Panc1 (cell line): ENCODE results near the gene ZNF503. TPM values are rescaled to one million over a fixed set of nuclear protein-coding genes. Genes with fewer than 3 reads are reported as not detected.

Experiments
- ATAC-seq: fragments of 200-7000 bp; cut with Tn5 transposase; 2 replicates; pipeline ENCODE4 v1.9.1; 2020; ENCODE audit warnings: mild to moderate bottlenecking, moderate library complexity
- BruUV-seq: library from RNA; stranded (reverse); fragments of 400-500 nt; replicated peaks from 2 replicates; lab custom pipeline; 2021; lab: Mats Ljungman, UMichigan
- CTCF ChIA-PET: fragments of 300-600 bp; sonication (Branson Sonifier 250); formaldehyde crosslinking; loops from one replicate; lab custom pipeline; 2022; ENCODE audit warnings: antibody characterized with exemption; lab: Charles Lee
- POLR2A ChIA-PET: fragments of 300-600 bp; sonication (Branson Sonifier 250); formaldehyde crosslinking; loops from one replicate; lab custom pipeline; 2022; ENCODE audit warnings: antibody characterized with exemption; lab: Charles Lee
- DNase-seq: peaks from one replicate; pipeline ENCODE4 v3.0.0-alpha.2; 2010; ENCODE audit warnings: low read depth, low spot score
- H3K27ac ChIP-seq: 2 replicates; pipeline ENCODE4 v1.5.1; 2011; ENCODE audit warnings: mild to moderate bottlenecking, low read length, inconsistent platforms
- H3K27me3 ChIP-seq: fragments of 200-500 bp; sonication (Bioruptor generic); 2 replicates; pipeline ENCODE4 v1.6.0; 2014; ENCODE audit warnings: low read length, inconsistent platforms; ENCODE audit not compliant: control insufficient read depth, insufficient read depth
- H3K36me3 ChIP-seq: fragments of 200-500 bp; sonication (Bioruptor generic); 2 replicates; pipeline ENCODE4 v1.5.1; 2014; ENCODE audit warnings: inconsistent platforms, mild to moderate bottlenecking, low read length, moderate library complexity; ENCODE audit not compliant: control insufficient read depth, insufficient read depth
- H3K4me1 ChIP-seq: 2 replicates; pipeline ENCODE4 v1.5.1; 2011; ENCODE audit warnings: inconsistent platforms, mild to moderate bottlenecking, low read length, moderate library complexity; ENCODE audit not compliant: control insufficient read depth, insufficient read depth
- H3K4me3 ChIP-seq, 2 experiments: 2 replicates each; pipeline ENCODE4 v1.5.1; 2011 to 2012; ENCODE audit warnings: low read depth in 2 of 2, low read length in 2 of 2, mild to moderate bottlenecking in 2 of 2, inconsistent platforms in 1 of 2, moderate library complexity in 1 of 2
- H3K9me3 ChIP-seq: fragments of 200-500 bp; sonication (Bioruptor generic); 2 replicates; pipeline ENCODE4 v1.5.1; 2014; ENCODE audit warnings: low read depth, mild to moderate bottlenecking, inconsistent platforms, low read length, moderate library complexity; ENCODE audit not compliant: control insufficient read depth, insufficient read depth
- CTCF ChIP-seq: fragments of 450-650 bp; IDR thresholded peaks from 2 replicates; pipeline ENCODE4 v1.5.1; 2017; ENCODE audit warnings: mild to moderate bottlenecking
- POLR2AphosphoS5 ChIP-seq: IDR thresholded peaks from 2 replicates; pipeline ENCODE4 v1.6.1; 2012; ENCODE audit warnings: mild to moderate bottlenecking, low read depth, low read length, moderate library complexity
- REST ChIP-seq, 2 experiments: IDR thresholded peaks; 2 replicates each; pipeline ENCODE4 v1.6.1; 2011 to 2012; ENCODE audit warnings: low read depth in 2 of 2, control low read depth in 1 of 2, low read length in 1 of 2, mild to moderate bottlenecking in 1 of 2, moderate library complexity in 1 of 2; ENCODE audit not compliant: insufficient read depth in 1 of 2
- SIN3A ChIP-seq: IDR thresholded peaks from 2 replicates; pipeline ENCODE4 v1.6.1; 2012; ENCODE audit warnings: low read depth, mild to moderate bottlenecking, low read length, moderate library complexity, borderline replicate concordance; ENCODE audit not compliant: insufficient read depth
- TCF7L2 ChIP-seq: IDR thresholded peaks from 2 replicates; pipeline ENCODE4 v1.6.1; 2011; ENCODE audit warnings: mild to moderate bottlenecking, low read depth, low read length, inconsistent platforms
- in situ Hi-C: cut with HindIII; loops from 2 replicates; pipeline ENCODE4 v1.10.0; 2016; ENCODE audit warnings: low sequenced_read_pairs, low pct_unique_long_range_greater_than_20kb
- intact Hi-C: fragments of 100-400 bp; cut with micrococcal nuclease; formaldehyde crosslinking; loops from one replicate; pipeline ENCODE4 v1.10.0; 2022; ENCODE audit not compliant: unreplicated experiment
- total RNA-seq: library from RNA; stranded (reverse); gene quantifications from one replicate; pipeline ENCODE4 v1.2.1, GENCODE V29; 2021; ENCODE audit not compliant: unreplicated experiment

Gene ZNF503
- total RNA-seq, 1 experiment from 2014 or later = 10.4 TPM

GRCh38 chr10:75355706-75356105 lies 45.9 kb downstream of the ZNF503 start:
- in situ Hi-C loops = no loop called here
- no TSS peak for BruUV-seq
- CTCF ChIA-PET = interaction anchor here (0.7 kb wide), 1 partner anchor 202 kb away, joined by 3 read pairs; no protein-coding TSS in a partner anchor

GRCh38 chr10:75353183-75353582 lies 48.4 kb downstream of the ZNF503 start:
- no peak overlapping the region for H3K27ac ChIP-seq
- H3K36me3 ChIP-seq = no peaks in the 10 kb centered on the region
- POLR2A ChIA-PET = no interaction called here
- in situ Hi-C loops (no loop called here), intact Hi-C loops (no loop called here)
- CTCF ChIA-PET = no interaction called here
- H3K4me3 ChIP-seq = no peak overlapping the region
- peaks cover 16% of the 10 kb centered on the region; the same call in 1 of the 2 replicates for H3K27me3 ChIP-seq
- ATAC-seq (no peak), DNase-seq (no peak)
- TF ChIP-seq SIN3A (no peak), TCF7L2 (no peak), REST (IDR thresholded peaks at IDR 0.05; ENCODE audit: insufficient read depth in 1 of 2, low read depth in 2 of 2, low read length in 1 of 2) (no peak), CTCF (no peak), POLR2AphosphoS5 (no peak)
- H3K4me1 ChIP-seq = no peaks in the 10 kb centered on the region
- BruUV-seq = no TSS peak
- no peaks in the 10 kb centered on the region for H3K9me3 ChIP-seq

More at GRCh38 chr10:75355706-75356105, 45.9 kb downstream of the ZNF503 start:
- no peak overlapping the region for H3K4me3 ChIP-seq
- DNase-seq (no peak), ATAC-seq (no peak)
- no peaks in the 10 kb centered on the region for H3K36me3 ChIP-seq
- peaks cover 12% of the 10 kb centered on the region; the same call in 1 of the 2 replicates for H3K27me3 ChIP-seq
- H3K4me1 ChIP-seq = no peaks in the 10 kb centered on the region
- TF ChIP-seq POLR2AphosphoS5 = no peak
- TF ChIP-seq CTCF = no peak
- no peak for TF ChIP-seq TCF7L2
- no peak for TF ChIP-seq SIN3A
- TF ChIP-seq REST (IDR thresholded peaks at IDR 0.05; ENCODE audit: insufficient read depth in 1 of 2, low read depth in 2 of 2, low read length in 1 of 2) = no peak
- H3K9me3 ChIP-seq = no peaks in the 10 kb centered on the region
- intact Hi-C loops = no loop called here
- H3K27ac ChIP-seq = no peak overlapping the region
- POLR2A ChIA-PET = no interaction called here
